GM12873 (cell line): ENCODE results near the gene ANXA3.
A peak's percentile ranks its signal among the peaks of the same experiment; 100 is the strongest.

Source experiments
- TF ChIP-seq, protein P1 (sequence below): IDR thresholded peaks from 2 replicates; pipeline ENCODE4 v1.5.1; 2012; ENCODE audit warnings: low read depth, mild to moderate bottlenecking, moderate library complexity, low read length, control low read depth; ENCODE audit not compliant: insufficient read depth; ENCODE audit errors: missing control alignments

ANXA3 gene

DNA sequence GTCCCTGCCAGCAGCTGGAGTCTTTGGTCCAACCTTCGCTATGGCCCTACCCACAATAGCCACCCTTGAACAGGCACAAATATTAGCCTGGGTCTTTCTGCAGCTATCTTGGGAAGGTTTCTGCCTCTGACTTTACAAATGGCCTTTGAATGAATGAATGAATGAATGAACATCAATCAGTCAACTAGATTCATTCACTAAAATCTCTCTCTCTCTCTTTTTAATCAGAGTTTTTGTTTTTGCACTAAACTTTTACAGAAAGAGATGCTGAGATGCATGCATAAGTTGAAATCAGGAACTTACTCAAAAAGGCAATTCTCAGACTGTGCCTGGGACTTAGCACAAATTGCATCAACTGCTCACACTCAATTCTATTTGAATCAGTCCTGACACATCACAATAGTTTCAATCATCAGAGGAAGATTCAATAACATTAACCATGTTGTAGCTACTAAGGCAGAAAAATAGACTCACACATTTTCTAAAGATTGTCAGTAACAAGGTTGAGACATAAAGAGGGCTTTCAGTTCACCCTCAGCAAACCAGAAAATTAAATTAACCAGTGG is 55.0 kb downstream of the ANXA3 start:
- TF ChIP-seq, protein P1, sequence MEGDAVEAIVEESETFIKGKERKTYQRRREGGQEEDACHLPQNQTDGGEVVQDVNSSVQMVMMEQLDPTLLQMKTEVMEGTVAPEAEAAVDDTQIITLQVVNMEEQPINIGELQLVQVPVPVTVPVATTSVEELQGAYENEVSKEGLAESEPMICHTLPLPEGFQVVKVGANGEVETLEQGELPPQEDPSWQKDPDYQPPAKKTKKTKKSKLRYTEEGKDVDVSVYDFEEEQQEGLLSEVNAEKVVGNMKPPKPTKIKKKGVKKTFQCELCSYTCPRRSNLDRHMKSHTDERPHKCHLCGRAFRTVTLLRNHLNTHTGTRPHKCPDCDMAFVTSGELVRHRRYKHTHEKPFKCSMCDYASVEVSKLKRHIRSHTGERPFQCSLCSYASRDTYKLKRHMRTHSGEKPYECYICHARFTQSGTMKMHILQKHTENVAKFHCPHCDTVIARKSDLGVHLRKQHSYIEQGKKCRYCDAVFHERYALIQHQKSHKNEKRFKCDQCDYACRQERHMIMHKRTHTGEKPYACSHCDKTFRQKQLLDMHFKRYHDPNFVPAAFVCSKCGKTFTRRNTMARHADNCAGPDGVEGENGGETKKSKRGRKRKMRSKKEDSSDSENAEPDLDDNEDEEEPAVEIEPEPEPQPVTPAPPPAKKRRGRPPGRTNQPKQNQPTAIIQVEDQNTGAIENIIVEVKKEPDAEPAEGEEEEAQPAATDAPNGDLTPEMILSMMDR: no peak

DNA sequence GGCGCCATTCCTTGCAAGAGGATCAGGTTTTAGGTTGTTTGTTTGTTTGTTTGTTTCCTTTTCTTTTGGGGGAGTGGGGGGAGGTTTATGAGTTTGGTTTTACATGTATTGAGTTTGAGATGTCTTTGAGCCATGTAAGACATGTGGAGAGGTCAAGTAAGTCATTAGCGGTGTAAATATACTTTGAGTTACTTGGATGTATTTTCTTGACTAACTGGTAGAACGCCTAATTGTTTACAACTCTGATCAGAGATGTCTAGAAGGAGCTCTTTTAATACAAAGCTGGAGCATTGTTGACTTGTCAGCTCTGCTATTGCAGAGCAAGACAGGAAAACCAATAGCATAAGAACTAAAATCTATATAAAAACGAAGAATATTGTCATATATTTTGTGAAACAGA is 57.1 kb downstream of the ANXA3 start:
- TF ChIP-seq, protein P1: no peak

DNA sequence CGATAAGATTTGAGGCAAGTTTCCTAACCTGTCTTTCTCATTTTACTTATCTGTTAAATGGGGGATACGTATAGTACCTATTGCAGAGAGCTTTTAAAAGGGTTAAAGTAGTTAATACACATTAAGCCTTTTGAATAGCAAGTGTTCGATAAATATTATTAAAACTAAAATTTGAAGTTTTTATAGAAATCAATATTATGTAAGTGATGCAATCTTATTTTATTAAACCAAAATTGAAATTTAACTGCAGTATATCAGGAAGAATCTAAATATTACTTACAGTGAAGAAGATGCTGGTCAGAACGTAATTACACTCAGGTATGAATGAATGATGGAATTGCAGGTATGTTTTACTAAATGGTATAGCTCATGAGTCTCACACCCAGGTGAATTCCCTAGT is 58.0 kb downstream of the ANXA3 start:
- TF ChIP-seq, protein P1: no peak

DNA sequence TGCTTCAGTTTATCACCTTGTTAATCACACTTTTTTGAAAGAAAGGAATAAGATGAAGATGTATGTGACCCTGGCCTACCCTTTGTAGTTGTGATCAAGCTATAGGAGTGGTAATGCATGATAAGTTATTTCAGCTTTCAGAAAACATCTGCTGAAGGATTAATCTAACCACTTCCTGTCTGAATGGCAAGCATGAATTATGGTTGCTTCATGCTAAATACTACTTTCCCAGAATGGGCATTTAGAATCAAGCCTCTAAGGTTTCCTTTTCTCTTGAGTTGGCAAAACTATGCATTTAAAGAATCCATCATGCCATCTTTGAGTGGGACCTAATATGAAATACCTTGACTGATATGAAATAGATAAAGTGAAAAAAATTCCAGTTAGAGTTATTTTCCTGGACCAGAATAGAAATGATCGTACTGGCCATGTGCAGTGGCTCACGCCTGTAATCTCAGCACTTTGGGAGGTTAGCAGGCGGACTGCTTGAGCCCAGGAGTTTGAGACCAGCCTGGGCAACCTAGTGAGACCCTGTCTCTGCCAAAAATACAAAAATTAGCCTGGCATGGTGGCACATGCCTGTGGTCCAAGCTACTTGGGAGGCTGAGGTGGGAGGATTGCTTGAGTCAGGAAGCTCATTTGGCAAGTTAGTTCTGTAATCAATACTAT is 59.1 kb downstream of the ANXA3 start:
- TF ChIP-seq, protein P1: no peak

DNA sequence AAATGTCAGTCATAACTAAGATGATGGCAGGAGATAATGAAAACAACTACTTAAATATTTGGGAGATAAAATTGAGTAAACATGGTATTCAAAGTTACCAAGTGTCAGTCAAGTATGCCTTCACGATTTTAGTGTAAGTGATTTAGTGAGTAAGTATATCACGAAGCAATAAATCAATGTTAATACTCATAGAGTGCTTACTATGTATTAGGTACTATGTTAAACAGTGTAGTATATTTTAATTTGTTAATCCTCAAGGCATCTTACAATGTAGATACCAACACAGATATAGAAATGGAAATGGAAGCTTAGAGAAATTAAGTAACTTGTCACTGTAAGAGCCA is 59.6 kb downstream of the ANXA3 start:
- TF ChIP-seq, protein P1: no peak

DNA sequence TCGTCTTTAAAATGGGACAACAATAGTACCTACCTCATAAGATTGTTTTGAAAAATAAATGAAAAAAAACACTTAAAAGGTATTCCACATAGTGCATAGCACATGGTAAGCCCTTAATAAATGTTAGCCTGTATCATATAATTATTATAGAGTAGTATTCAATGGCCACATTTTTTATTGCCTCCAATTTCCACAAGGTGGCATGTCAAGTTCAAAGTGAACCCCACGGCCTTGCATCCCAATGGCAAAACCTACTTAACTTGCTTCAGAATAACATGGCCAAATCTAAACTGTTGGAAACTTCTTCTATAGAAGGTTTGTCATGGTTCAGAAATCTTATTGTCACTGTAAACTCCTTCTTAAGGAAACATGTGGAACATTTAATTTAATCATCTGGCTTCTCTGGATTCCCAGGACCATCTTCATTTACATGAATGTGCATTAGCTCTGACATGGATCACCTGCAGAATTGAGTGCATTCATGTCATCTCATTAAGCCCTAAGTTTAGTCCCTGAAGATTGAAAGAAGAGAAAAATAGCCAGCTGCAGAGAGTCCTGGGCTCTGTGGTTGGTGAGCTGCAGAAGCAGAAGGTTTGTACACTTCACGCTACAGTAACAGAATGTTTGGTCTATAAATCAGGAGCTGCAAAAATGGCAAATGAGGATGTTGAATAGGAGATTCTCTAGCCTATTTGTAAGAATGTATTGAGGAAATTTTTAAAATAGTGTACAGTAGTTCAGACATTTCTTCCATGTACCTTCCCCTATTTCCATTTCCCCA is 61.0 kb downstream of the ANXA3 start:
- TF ChIP-seq, protein P1: peak; percentile 56

DNA sequence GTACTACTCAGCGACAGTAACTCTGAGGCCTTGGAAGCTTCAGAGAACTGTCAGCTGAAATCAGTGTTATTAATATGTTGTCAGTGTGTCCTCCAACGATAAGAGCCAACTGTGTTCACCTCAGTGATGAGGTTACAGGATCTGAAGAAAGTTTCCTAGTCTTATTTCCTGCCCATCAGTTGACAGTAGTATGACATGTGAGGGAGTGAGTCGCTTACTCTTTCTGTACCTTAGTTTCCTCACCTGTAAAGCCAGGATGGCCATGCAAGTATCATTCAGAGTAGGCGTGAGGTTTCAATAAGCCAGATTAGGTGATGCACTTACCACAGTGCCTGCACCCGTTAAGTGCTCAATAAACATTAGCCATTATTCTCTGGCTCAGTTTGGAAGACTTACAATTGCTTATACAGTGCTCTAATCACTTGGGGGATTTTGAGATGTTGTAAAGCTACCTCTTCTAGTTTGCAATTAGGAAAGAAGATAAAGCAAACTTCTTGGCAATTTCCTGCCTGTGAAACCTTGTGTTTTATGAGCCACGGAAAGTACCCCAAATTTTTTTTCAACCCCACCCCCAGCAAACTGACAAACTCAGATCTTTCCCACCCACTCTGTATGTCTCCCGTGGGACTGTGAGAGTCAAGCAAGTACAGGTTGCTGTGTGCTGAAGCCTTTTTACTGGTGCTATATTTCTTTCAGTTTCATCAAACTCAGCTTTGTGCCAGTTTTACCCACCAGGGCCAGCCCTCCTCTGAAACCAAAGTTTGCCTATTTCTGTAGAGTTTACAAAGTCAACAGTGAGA is 62.2 kb downstream of the ANXA3 start:
- TF ChIP-seq, protein P1: no peak
